H1 (cell line): ENCODE results near the gene MGMT. TPM values are rescaled to one million over a fixed set of nuclear protein-coding genes. Genes with fewer than 3 reads are reported as not detected.

Experiments used
- CTCF ChIA-PET: fragments of 300-600 bp; sonication (Branson Sonifier 250); formaldehyde crosslinking; loops from one replicate; lab custom pipeline; 2021; ENCODE audit not compliant: partially characterized antibody; lab: Charles Lee
- POLR2A ChIA-PET: fragments of 300-600 bp; sonication (Branson Sonifier 250); formaldehyde crosslinking; loops from one replicate; lab custom pipeline; 2021; ENCODE audit warnings: inconsistent platforms; ENCODE audit not compliant: partially characterized antibody; lab: Charles Lee
- DNase-seq, 2 experiments: peaks; one replicate each; pipeline versions ENCODE4 v3.0.0 to v3.0.0-alpha.2; 2010 to 2022; ENCODE audit warnings: low spot score in 2 of 2, low read depth in 1 of 2, mixed read lengths in 1 of 2
- FAIRE-seq: peaks from 2 replicates; lab custom pipeline; 2011; peaks lifted over from hg19 to GRCh38; lab: Jason Lieb, UNC
- H2AFZ ChIP-seq: 2 replicates; pipeline ENCODE4 v1.8.1; 2012; ENCODE audit warnings: low read length, inconsistent platforms
- H2AK5ac ChIP-seq: 2 replicates; pipeline ENCODE4 v1.6.1; 2013; ENCODE audit warnings: low read depth, low read length
- H2BK120ac ChIP-seq: replicated peaks from 2 replicates; pipeline ENCODE3; 2013; ENCODE audit warnings: low read depth, low read length, inconsistent platforms
- H2BK12ac ChIP-seq: 2 replicates; pipeline ENCODE4 v1.6.1; 2013; ENCODE audit warnings: low read depth, low read length
- H2BK15ac ChIP-seq: 2 replicates; pipeline ENCODE4 v1.6.1; 2013; ENCODE audit warnings: low read length
- H2BK20ac ChIP-seq: 2 replicates; pipeline ENCODE4 v1.6.1; 2013; ENCODE audit warnings: low read length
- H2BK5ac ChIP-seq: 2 replicates; pipeline ENCODE4 v1.6.1; 2013; ENCODE audit warnings: low read depth, low read length
- H3K14ac ChIP-seq: 2 replicates; pipeline ENCODE4 v1.6.1; 2013; ENCODE audit warnings: inconsistent platforms; ENCODE audit not compliant: insufficient read length
- H3K18ac ChIP-seq: 2 replicates; pipeline ENCODE4 v1.6.1; 2013; ENCODE audit warnings: low read length; ENCODE audit errors: extremely low read depth
- H3K23ac ChIP-seq: 2 replicates; pipeline ENCODE4 v1.6.1; 2013; ENCODE audit warnings: inconsistent platforms; ENCODE audit not compliant: insufficient read length
- H3K23me2 ChIP-seq: 2 replicates; pipeline ENCODE4 v1.6.1; 2013; ENCODE audit warnings: low read depth, low read length
- H3K27ac ChIP-seq: 2 replicates; pipeline ENCODE4 v1.6.1; 2011; ENCODE audit warnings: low read depth, low read length, inconsistent platforms
- H3K27me3 ChIP-seq, 4 experiments: replicated peaks in 1 of 4; 1 replicate in 1 of 4; 2 replicates in 3 of 4; pipeline versions ENCODE4 v1.6.1 to v1.8.1; 2011 to 2013; ENCODE audit warnings: low read length in 3 of 4, mild to moderate bottlenecking in 3 of 4, inconsistent platforms in 2 of 4, mixed read lengths in 2 of 4, moderate library complexity in 1 of 4; ENCODE audit not compliant: control insufficient read depth in 3 of 4, insufficient read depth in 3 of 4; ENCODE audit errors: extremely low read depth in 1 of 4
- H3K36me3 ChIP-seq, 4 experiments: 2 replicates each; pipeline versions ENCODE4 v1.6.1 to v1.8.1; 2011 to 2013; ENCODE audit warnings: mild to moderate bottlenecking in 4 of 4, low read length in 3 of 4, moderate library complexity in 2 of 4, control low read depth in 1 of 4, inconsistent platforms in 1 of 4; ENCODE audit not compliant: insufficient read depth in 4 of 4, control insufficient read depth in 2 of 4
- H3K4ac ChIP-seq: replicated peaks from 2 replicates; pipeline ENCODE3; 2013; ENCODE audit warnings: low read length, low read depth, mixed read lengths, inconsistent platforms; ENCODE audit not compliant: insufficient read length
- H3K4me1 ChIP-seq, 4 experiments: replicated peaks in 1 of 4; 1 replicate in 1 of 4; 2 replicates in 3 of 4; pipeline versions ENCODE4 v1.6.1 to v1.8.1; 2011 to 2013; ENCODE audit warnings: low read length in 3 of 4, inconsistent platforms in 2 of 4, mixed read lengths in 1 of 4; ENCODE audit not compliant: insufficient read depth in 4 of 4, control insufficient read depth in 3 of 4
- H3K4me2 ChIP-seq, 2 experiments: 2 replicates each; pipeline versions ENCODE4 v1.6.1 to v1.8.1; 2011 to 2013; ENCODE audit warnings: low read depth in 2 of 2, low read length in 2 of 2, control low read depth in 1 of 2, inconsistent platforms in 1 of 2, mild to moderate bottlenecking in 1 of 2; ENCODE audit not compliant: insufficient read depth in 1 of 2
- H3K4me3 ChIP-seq, 4 experiments: fragments of 200-600, 300-600 bp in 1 of 4; sonication (generic), shearing (Covaris generic), sonication (Bioruptor Twin) in 1 of 4; 2 replicates each; pipeline versions ENCODE4 v1.5.1 to v1.8.1; 2011 to 2016; ENCODE audit warnings: low read length in 4 of 4, low read depth in 3 of 4, control low read depth in 2 of 4, inconsistent platforms in 2 of 4, mild to moderate bottlenecking in 2 of 4, mixed read lengths in 1 of 4, moderate library complexity in 1 of 4; ENCODE audit not compliant: insufficient read depth in 2 of 4; ENCODE audit errors: extremely low read depth in 1 of 4
- H3K56ac ChIP-seq: replicated peaks from 2 replicates; pipeline ENCODE3; 2013; ENCODE audit warnings: low read depth, mild to moderate bottlenecking, mixed read lengths, low read length, inconsistent platforms; ENCODE audit not compliant: insufficient read length
- H3K79me1 ChIP-seq: 2 replicates; pipeline ENCODE4 v1.6.1; 2013; ENCODE audit warnings: low read depth, low read length, control low read depth
- H3K79me2 ChIP-seq, 2 experiments: 2 replicates each; pipeline versions ENCODE4 v1.6.1 to v1.8.1; 2012 to 2013; ENCODE audit warnings: low read length in 2 of 2, mild to moderate bottlenecking in 2 of 2, inconsistent platforms in 1 of 2; ENCODE audit not compliant: insufficient read depth in 2 of 2, control insufficient read depth in 1 of 2
- H3K9ac ChIP-seq, 4 experiments: replicated peaks in 1 of 4; 1 replicate in 1 of 4; 2 replicates in 3 of 4; pipeline versions ENCODE4 v1.6.1 to v1.8.1; 2011 to 2013; ENCODE audit warnings: low read depth in 3 of 4, low read length in 3 of 4, control low read depth in 2 of 4, mild to moderate bottlenecking in 2 of 4, moderate library complexity in 2 of 4, inconsistent platforms in 1 of 4; ENCODE audit errors: extremely low read depth in 1 of 4
- H3K9me3 ChIP-seq, 2 experiments: 2 replicates each; pipeline versions ENCODE4 v1.6.1 to v1.8.1; 2012 to 2013; ENCODE audit warnings: mild to moderate bottlenecking in 2 of 2, moderate library complexity in 2 of 2, control low read depth in 1 of 2, inconsistent platforms in 1 of 2, low read depth in 1 of 2, low read length in 1 of 2, mixed read lengths in 1 of 2; ENCODE audit not compliant: insufficient read depth in 2 of 2
- H4K20me1 ChIP-seq, 2 experiments: replicated peaks in 1 of 2; 2 replicates each; pipeline versions ENCODE3 to v1.8.1; 2011 to 2013; ENCODE audit warnings: inconsistent platforms in 2 of 2, low read length in 2 of 2, mild to moderate bottlenecking in 1 of 2; ENCODE audit not compliant: insufficient read depth in 2 of 2, control insufficient read depth in 1 of 2
- H4K5ac ChIP-seq: 2 replicates; pipeline ENCODE4 v1.6.1; 2013; ENCODE audit warnings: low read length, low read depth, mixed read lengths, inconsistent platforms; ENCODE audit not compliant: insufficient read length
- H4K8ac ChIP-seq: 2 replicates; pipeline ENCODE4 v1.8.0; 2013; ENCODE audit warnings: mild to moderate bottlenecking, moderate library complexity, low read length, inconsistent platforms; ENCODE audit not compliant: insufficient read depth; ENCODE audit errors: extremely low read depth
- H4K91ac ChIP-seq: replicated peaks from 2 replicates; pipeline ENCODE3; 2013; ENCODE audit warnings: low read length, mixed read lengths, inconsistent platforms; ENCODE audit not compliant: insufficient read length
- JUN ChIP-seq: IDR thresholded peaks from 2 replicates; pipeline ENCODE4 v1.6.1; 2011; ENCODE audit warnings: low read depth, mild to moderate bottlenecking, improper control_type of control experiment, low read length
- JUND ChIP-seq: IDR thresholded peaks from 2 replicates; pipeline ENCODE4 v1.6.1; 2011; ENCODE audit warnings: mild to moderate bottlenecking, improper control_type of control experiment, low read length
- KDM1A ChIP-seq: fragments of 200-600, 300-600 bp; sonication (generic); IDR thresholded peaks from 2 replicates; pipeline ENCODE4 v1.7.1; 2016; ENCODE audit warnings: mild to moderate bottlenecking, low read length, borderline replicate concordance
- MAX ChIP-seq: IDR thresholded peaks from 2 replicates; pipeline ENCODE4 v1.6.1; 2012; ENCODE audit warnings: inconsistent platforms
- NRF1 ChIP-seq: IDR thresholded peaks from 2 replicates; pipeline ENCODE4 v1.6.1; 2011; ENCODE audit warnings: mild to moderate bottlenecking, low read depth, low read length, improper control_type of control experiment
- RBBP5 ChIP-seq: IDR thresholded peaks from 2 replicates; pipeline ENCODE4 v1.7.1; 2012; ENCODE audit warnings: low read depth, mild to moderate bottlenecking, inconsistent platforms, low read length, moderate library complexity, borderline replicate concordance
- RNF2 ChIP-seq: fragments of 200-900, 300-1000 bp; sonication (generic); IDR thresholded peaks from 2 replicates; pipeline ENCODE4 v1.7.1; 2016; ENCODE audit warnings: borderline replicate concordance, low read depth, mild to moderate bottlenecking, antibody characterized with exemption, low read length; ENCODE audit not compliant: poor library complexity, severe bottlenecking; ENCODE audit errors: missing control alignments
- RXRA ChIP-seq: IDR thresholded peaks from 2 replicates; pipeline ENCODE4 v1.6.1; 2011; ENCODE audit warnings: low read depth, mild to moderate bottlenecking, low read length, moderate library complexity; ENCODE audit not compliant: insufficient read depth
- SIRT6 ChIP-seq: IDR thresholded peaks from one replicate; pipeline ENCODE4 v1.7.1; 2012; ENCODE audit warnings: low read length, inconsistent platforms
- SIX5 ChIP-seq: IDR thresholded peaks from 2 replicates; pipeline ENCODE4 v1.6.1; 2011; ENCODE audit warnings: mild to moderate bottlenecking, low read depth, low read length
- SP1 ChIP-seq: IDR thresholded peaks from 2 replicates; pipeline ENCODE4 v1.6.1; 2011; ENCODE audit warnings: low read depth, low read length
- SP4 ChIP-seq: IDR thresholded peaks from 2 replicates; pipeline ENCODE4 v1.6.1; 2012; ENCODE audit warnings: low read length, inconsistent platforms
- SRF ChIP-seq: IDR thresholded peaks from 2 replicates; pipeline ENCODE4 v1.6.1; 2011; ENCODE audit warnings: mild to moderate bottlenecking, low read depth, low read length, moderate library complexity
- TCF12 ChIP-seq: IDR thresholded peaks from 2 replicates; pipeline ENCODE4 v1.6.1; 2011; ENCODE audit warnings: low read depth, mild to moderate bottlenecking, low read length
- WGBS, 2 experiments: shearing (Covaris generic) in 1 of 2; methylation state at CpG; one replicate each; pipeline versions ENCODE4 v1.1.6 to v1.1.7; 2013 to 2015; ENCODE audit warnings: low lambda C conversion rate in 2 of 2, mixed read lengths in 2 of 2, inconsistent platforms in 1 of 2, low coverage in 1 of 2, missing lambda C conversion rate in 1 of 2; ENCODE audit not compliant: insufficient replicate concordance in 2 of 2, insufficient coverage in 1 of 2, insufficient read length in 1 of 2; ENCODE audit errors: extremely low coverage in 1 of 2, missing lambda C conversion rate in 1 of 2; 5-methylcytosine and 5-hydroxymethylcytosine counted together
- polyA plus RNA-seq, 7 experiments: library from polyadenylated mRNA; depleted of rRNA in 3 of 7; stranded (reverse) in 5 of 7; unstranded in 2 of 7; fragments of >200 nt in 5 of 7; fragments of 200-250 nt in 2 of 7; gene quantifications; 1 replicate in 5 of 7; 2 replicates in 1 of 7; 4 replicates in 1 of 7; pipeline versions ENCODE4 v1.2.1 to v1.2.3, GENCODE V29; 2011 to 2013; ENCODE audit warnings: missing spikeins in 2 of 7, mixed read lengths in 2 of 7
- total RNA-seq: library from RNA; stranded (reverse); fragmentation: NEBNext Ultra II Directional; extraction: Animal tissue kit (Norgen Biotek cat#: 25700); gene quantifications from 2 replicates; pipeline ENCODE4 v1.2.1, GENCODE V29; 2021

MGMT gene
- total and polyA plus RNA-seq, 2 of the 8 experiments (the other 6 are each of a cell fraction or from before 2014, with no cell fraction given), result 9.9 to 10.7 TPM

DNA sequence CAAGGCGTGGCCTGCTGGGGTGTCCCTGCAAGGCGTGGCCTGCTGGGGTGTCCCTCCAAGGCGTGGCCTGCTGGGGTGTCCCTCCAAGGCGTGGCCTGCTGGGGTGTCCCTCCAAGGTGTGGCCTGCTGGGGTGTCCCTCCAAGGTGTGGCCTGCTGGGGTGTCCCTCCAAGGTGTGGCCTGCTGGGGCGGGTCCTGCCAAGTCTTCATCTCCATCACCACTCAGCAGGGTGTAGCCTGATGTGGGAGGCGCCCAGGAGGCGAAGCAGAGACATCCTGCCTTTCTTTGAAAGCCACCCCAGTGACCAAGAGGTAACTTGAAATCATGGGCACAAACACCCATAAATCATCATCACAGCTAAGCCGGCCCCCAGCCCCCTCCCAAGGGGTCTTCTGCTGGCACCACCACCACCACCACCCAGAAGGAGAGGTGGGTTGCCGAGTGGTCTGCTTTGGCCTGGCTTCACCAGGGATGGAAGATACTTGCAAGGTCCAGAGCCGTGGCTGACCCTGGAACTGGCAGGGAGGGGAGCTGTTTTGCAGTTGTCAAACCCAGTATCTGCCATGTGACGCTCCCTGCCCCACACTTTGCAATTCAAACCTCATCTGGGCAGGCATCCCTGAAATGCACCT is 306.4 kb downstream of the MGMT start:
- Histone ChIP-seq H2BK5ac (no peak overlapping the region), H3K9me3 (no peaks in the 10 kb centered on the region), H3K27me3 (no peaks in the 10 kb centered on the region), H3K4me1 (no peaks in the 10 kb centered on the region; a peak in 1 of 7 replicates), H3K23me2 (no peaks in the 10 kb centered on the region), H3K56ac (no peak overlapping the region), H3K79me1 (no peaks in the 10 kb centered on the region), H3K14ac (no peak overlapping the region), H2AK5ac (no peak overlapping the region), H3K79me2 (no peaks in the 10 kb centered on the region), H3K27ac (no peak overlapping the region), H3K4ac (no peak overlapping the region), H2AFZ (no peak overlapping the region), H3K23ac (no peak overlapping the region), H3K9ac (no peak overlapping the region), H2BK12ac (no peak overlapping the region), H4K8ac (no peak overlapping the region), H2BK120ac (no peak overlapping the region), H4K5ac (no peak overlapping the region), H4K91ac (no peak overlapping the region), H4K20me1 (no peaks in the 10 kb centered on the region), H3K4me2 (no peak overlapping the region), H2BK20ac (no peak overlapping the region), H3K36me3 (no peaks in the 10 kb centered on the region), H2BK15ac (no peak overlapping the region), H3K4me3 (no peak overlapping the region), H3K18ac (no peak overlapping the region)
- no peak for FAIRE-seq
- ChIA-PET CTCF (interaction anchor here (0.7 kb wide), 1 partner anchor 21 kb away, joined by 3 read pairs; no protein-coding TSS in a partner anchor), POLR2A (no interaction called here)
- WGBS, 2 experiments, result 92% methylated on average over 10 of the region's 11 CpGs; no CpG with 5 or more reads in 1 of the 2 experiments
- no peak for DNase-seq
- TF ChIP-seq RBBP5, result no peak
- no peak for TF ChIP-seq NRF1
- no peak for TF ChIP-seq RXRA
- TF ChIP-seq JUND, result no peak
- no peak for TF ChIP-seq RNF2
- no peak for TF ChIP-seq SP4
- TF ChIP-seq SIX5, result no peak
- TF ChIP-seq TCF12, result no peak
- TF ChIP-seq SRF, result no peak
- TF ChIP-seq SIRT6, result no peak
- TF ChIP-seq MAX, result no peak
- TF ChIP-seq JUN, result no peak
- TF ChIP-seq KDM1A, result no peak
- TF ChIP-seq SP1, result no peak
